Right lobe of liver (tissue), 4 donors: Measurements from ENCODE around the gene ZNF398.

Experiments
- CTCF ChIP-seq, 4 donors: fragments of 200-600 bp in 3 of 4; fragments of 450-650 bp in 1 of 4; IDR thresholded peaks; one replicate each; pipeline versions ENCODE4 v1.5.1 to v1.8.0; 2016 to 2022; ENCODE audit warnings: antibody characterized with exemption in 4 of 4, mild to moderate bottlenecking in 2 of 4
- POLR2A ChIP-seq: fragments of 450-650 bp; IDR thresholded peaks from one replicate; pipeline ENCODE4 v1.6.1; 2017; ENCODE audit warnings: antibody characterized with exemption, mild to moderate bottlenecking
- donor health status: DM: no; HTN: no; CAD: no.
- donor health status: DM: no; HTN: no; CAD: no.
- donor health status: DM: no; HTN: yes; CAD: no.

- TF ChIP-seq CTCF (IDR thresholded peaks at IDR 0.05) (no peak), POLR2A (no peak)
These were observed 2.0 kb upstream of the ZNF398 start for GRCh38 chr7:149145031-149145845.
